HepG2 (cell line): Measurements from ENCODE around the gene ARHGAP26. TPM values are rescaled to one million over a fixed set of nuclear protein-coding genes. Genes with fewer than 3 reads are reported as not detected.

Source experiments
- ATAC-seq: fragments of 200-7000 bp; cut with Tn5 transposase; 3 replicates; pipeline ENCODE4 v1.9.1; 2020; ENCODE audit warnings: mild to moderate bottlenecking, moderate library complexity
- BruUV-seq: library from RNA; stranded (reverse); fragments of 400-500 nt; replicated peaks from 2 replicates; lab custom pipeline; 2021; lab: Mats Ljungman, UMichigan
- CTCF ChIA-PET: fragments of 300-600 bp; formaldehyde crosslinking; extraction: SDS; loops from one replicate; lab custom pipeline; 2021; ENCODE audit warnings: low total read pairs, inconsistent platforms, low intra/inter-chr PET ratio; lab: Yijun Ruan, JAX
- POLR2A ChIA-PET: fragments of 350-600 bp; sonication (Branson Sonifier 250); formaldehyde crosslinking; loops from one replicate; lab custom pipeline; 2020; ENCODE audit warnings: antibody characterized with exemption, inconsistent platforms; lab: Yijun Ruan, JAX
- DNase-seq: peaks from one replicate; pipeline ENCODE4 v3.0.0-alpha.2; 2015; ENCODE audit warnings: low spot score
- FAIRE-seq: peaks from 3 replicates; lab custom pipeline; 2011; peaks lifted over from hg19 to GRCh38; lab: Jason Lieb, UNC
- H2AFZ ChIP-seq: one replicate; pipeline ENCODE4 v1.6.1; 2011; ENCODE audit warnings: low read length, inconsistent platforms
- H3K27ac ChIP-seq: fragments of 300-600 bp; 3 replicates; pipeline ENCODE4 v1.8.0; 2011; ENCODE audit warnings: mixed run types, mild to moderate bottlenecking, mixed read lengths, low read length, inconsistent platforms; ENCODE audit not compliant: insufficient read depth; ENCODE audit errors: extremely low read length
- H3K27me3 ChIP-seq, 2 experiments: fragments of 200-600 bp in 1 of 2; 2 replicates in 1 of 2; 3 replicates in 1 of 2; pipeline versions ENCODE4 v1.6.0 to v1.8.0; 2011; ENCODE audit warnings: low read length in 2 of 2, mild to moderate bottlenecking in 2 of 2, moderate library complexity in 2 of 2, inconsistent platforms in 1 of 2; ENCODE audit not compliant: insufficient read depth in 2 of 2, control insufficient read depth in 1 of 2
- H3K36me3 ChIP-seq, 2 experiments: fragments of 200-600 bp in 1 of 2; replicated peaks in 1 of 2; 2 replicates in 1 of 2; 3 replicates in 1 of 2; pipeline versions ENCODE4 v1.5.1 to v1.8.0; 2011; ENCODE audit warnings: low read length in 2 of 2, inconsistent platforms in 1 of 2; ENCODE audit not compliant: insufficient read depth in 2 of 2, control insufficient read depth in 1 of 2
- H3K4me1 ChIP-seq: 2 replicates; pipeline ENCODE4 v1.5.1; 2012; ENCODE audit warnings: low read length, inconsistent platforms; ENCODE audit not compliant: insufficient read depth
- H3K4me2 ChIP-seq: 2 replicates; pipeline ENCODE4 v1.6.0; 2011; ENCODE audit warnings: low read depth, low read length, inconsistent platforms
- H3K4me3 ChIP-seq, 3 experiments: fragments of 200-600 bp in 1 of 3; sonication (generic), shearing (Covaris generic) in 1 of 3; replicated peaks in 1 of 3; 2 replicates each; pipeline ENCODE4 v1.5.1; 2011 to 2016; ENCODE audit warnings: low read length in 3 of 3, inconsistent platforms in 2 of 3, low read depth in 2 of 3, mild to moderate bottlenecking in 2 of 3, control low read depth in 1 of 3, mixed read lengths in 1 of 3; ENCODE audit not compliant: insufficient read depth in 1 of 3
- H3K79me2 ChIP-seq: one replicate; pipeline ENCODE4 v1.6.1; 2011; ENCODE audit warnings: low read length, inconsistent platforms; ENCODE audit not compliant: insufficient read depth
- H3K9ac ChIP-seq: 2 replicates; pipeline ENCODE4 v1.6.0; 2011; ENCODE audit warnings: mild to moderate bottlenecking, low read depth, low read length, inconsistent platforms; ENCODE audit not compliant: insufficient read depth
- H3K9me3 ChIP-seq: 2 replicates; pipeline ENCODE4 v1.5.1; 2012; ENCODE audit warnings: mild to moderate bottlenecking, low read length
- H4K20me1 ChIP-seq: 2 replicates; pipeline ENCODE4 v1.6.0; 2011; ENCODE audit warnings: inconsistent platforms, mild to moderate bottlenecking, low read length, moderate library complexity; ENCODE audit not compliant: insufficient read depth
- HOXD1 ChIP-seq: sonication (generic); formaldehyde crosslinking; IDR thresholded peaks from 2 replicates; pipeline ENCODE4 v1.5.0; 2020; ENCODE audit warnings: missing genetic modification reagents
- MED8 ChIP-seq: sonication (generic); formaldehyde crosslinking; IDR thresholded peaks from 2 replicates; pipeline ENCODE4 v1.8.1; 2023; ENCODE audit warnings: mild to moderate bottlenecking, missing genetic modification reagents; ENCODE audit not compliant: insufficient replicate concordance
- PHF20 ChIP-seq: sonication (generic); formaldehyde crosslinking; IDR thresholded peaks from 2 replicates; pipeline ENCODE4 v1.5.0; 2020; ENCODE audit warnings: mild to moderate bottlenecking, missing genetic modification reagents
- RBAK ChIP-seq: sonication (generic); formaldehyde crosslinking; IDR thresholded peaks from 2 replicates; pipeline ENCODE4 v1.5.1; 2020; ENCODE audit warnings: mild to moderate bottlenecking, missing genetic modification reagents
- ZNF432 ChIP-seq: sonication (generic); formaldehyde crosslinking; IDR thresholded peaks from 2 replicates; pipeline ENCODE4 v1.5.0; 2020; ENCODE audit warnings: missing genetic modification reagents, mild to moderate bottlenecking, borderline replicate concordance
- ZNF530 ChIP-seq: sonication (generic); formaldehyde crosslinking; IDR thresholded peaks from 2 replicates; pipeline ENCODE4 v1.5.0; 2020; ENCODE audit warnings: low read depth, mild to moderate bottlenecking, missing genetic modification reagents
- ZNF614 ChIP-seq: IDR thresholded peaks from 2 replicates; pipeline ENCODE4 v1.6.1; 2018; ENCODE audit warnings: missing biosample characterization, missing genetic modification reagents, inconsistent platforms, borderline replicate concordance
- ZNF670 ChIP-seq: sonication (generic); formaldehyde crosslinking; IDR thresholded peaks from 2 replicates; pipeline ENCODE4 v1.8.0; 2022; ENCODE audit warnings: mild to moderate bottlenecking, missing genetic modification reagents, borderline replicate concordance
- ZNF749 ChIP-seq: sonication (generic); formaldehyde crosslinking; IDR thresholded peaks from 2 replicates; pipeline ENCODE4 v1.8.0; 2022; ENCODE audit warnings: mild to moderate bottlenecking, missing genetic modification reagents, moderate library complexity, borderline replicate concordance
- WGBS: methylation state at CpG from one replicate; pipeline ENCODE4 v1.1.6; 2017; ENCODE audit warnings: low lambda C conversion rate; 5-methylcytosine and 5-hydroxymethylcytosine counted together
- in situ Hi-C: cut with HindIII; loops from 2 replicates; pipeline ENCODE4 v1.10.0; 2017; ENCODE audit warnings: low pct_unique_long_range_greater_than_20kb; ENCODE audit not compliant: extremely low pct_ligation_motif_present
- intact Hi-C: fragments of 100-400 bp; cut with micrococcal nuclease; formaldehyde crosslinking; loops from one replicate; pipeline ENCODE4 v1.10.0; 2022; ENCODE audit not compliant: unreplicated experiment
- polyA plus RNA-seq, 8 experiments: library from polyadenylated mRNA; depleted of rRNA in 3 of 8; stranded (reverse) in 7 of 8; unstranded in 1 of 8; fragments of >200 nt; fragmentation: Illumina TruSeq in 4 of 8; extraction: Trizol in 4 of 8; gene quantifications; 2 replicates each; pipeline versions ENCODE4 v1.2.1 to v1.2.3, GENCODE V29; 2011 to 2016; ENCODE audit warnings: low read depth in 4 of 8, missing spikeins in 1 of 8, mixed read lengths in 1 of 8; ENCODE audit not compliant: insufficient read depth in 1 of 8
- total RNA-seq, 5 experiments: library from RNA; depleted of rRNA; stranded (reverse); fragments of >200 nt; fragmentation: Illumina TruSeq; extraction: Trizol; gene quantifications; 2 replicates each; pipeline ENCODE4 v1.2.3, GENCODE V29; 2016; ENCODE audit warnings: low read depth in 1 of 5
- TF ChIP-seq, protein P1 (sequence below): sonication (generic); formaldehyde crosslinking; IDR thresholded peaks from 2 replicates; pipeline ENCODE4 v1.4.0; 2020; ENCODE audit warnings: mild to moderate bottlenecking, missing genetic modification reagents, borderline replicate concordance
- TF ChIP-seq, protein P2 (sequence below): sonication (generic); formaldehyde crosslinking; IDR thresholded peaks from 2 replicates; pipeline ENCODE4 v1.4.0; 2020; ENCODE audit warnings: missing genetic modification reagents, borderline replicate concordance

The ARHGAP26 gene
- total and polyA plus RNA-seq, 2 of the 13 experiments (the other 11 are each of a cell fraction or from before 2014, with no cell fraction given): 9.6 to 18.2 TPM

DNA sequence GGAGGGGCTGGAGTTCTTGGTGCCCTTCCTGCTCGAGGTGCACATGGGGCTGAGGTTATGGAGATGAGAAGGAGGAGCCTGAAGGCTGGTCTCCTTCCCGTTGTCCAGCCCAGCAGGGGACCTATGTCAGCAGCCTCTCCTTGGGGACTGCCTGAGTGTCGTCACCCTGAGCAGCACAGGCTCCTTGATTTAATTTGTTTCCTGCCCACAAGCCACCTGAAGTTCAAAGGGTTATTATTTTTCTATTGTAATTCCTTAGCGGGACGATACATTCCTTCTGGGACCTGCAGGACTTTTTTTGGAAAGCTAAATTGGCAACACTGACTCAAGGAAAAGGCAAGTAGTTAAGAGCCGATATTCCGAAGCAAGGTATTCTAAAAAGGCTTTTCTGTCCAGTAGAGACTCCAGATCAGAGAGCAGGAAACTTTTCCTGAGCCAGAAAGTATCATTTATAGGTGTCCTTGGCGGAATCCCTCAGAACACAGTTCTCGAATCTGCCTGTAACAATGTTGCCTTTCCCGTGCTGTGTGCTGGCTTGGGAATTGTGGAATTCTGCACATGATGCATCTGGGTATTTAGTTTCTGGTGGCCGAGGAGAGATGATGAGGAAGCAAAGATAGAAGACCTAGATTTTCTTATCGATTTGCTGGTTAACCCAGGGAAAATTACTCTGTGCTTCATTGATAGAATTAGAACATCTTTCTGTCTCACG lies 55.4 kb downstream of the ARHGAP26 start (continued):
- TF ChIP-seq, protein P1, sequence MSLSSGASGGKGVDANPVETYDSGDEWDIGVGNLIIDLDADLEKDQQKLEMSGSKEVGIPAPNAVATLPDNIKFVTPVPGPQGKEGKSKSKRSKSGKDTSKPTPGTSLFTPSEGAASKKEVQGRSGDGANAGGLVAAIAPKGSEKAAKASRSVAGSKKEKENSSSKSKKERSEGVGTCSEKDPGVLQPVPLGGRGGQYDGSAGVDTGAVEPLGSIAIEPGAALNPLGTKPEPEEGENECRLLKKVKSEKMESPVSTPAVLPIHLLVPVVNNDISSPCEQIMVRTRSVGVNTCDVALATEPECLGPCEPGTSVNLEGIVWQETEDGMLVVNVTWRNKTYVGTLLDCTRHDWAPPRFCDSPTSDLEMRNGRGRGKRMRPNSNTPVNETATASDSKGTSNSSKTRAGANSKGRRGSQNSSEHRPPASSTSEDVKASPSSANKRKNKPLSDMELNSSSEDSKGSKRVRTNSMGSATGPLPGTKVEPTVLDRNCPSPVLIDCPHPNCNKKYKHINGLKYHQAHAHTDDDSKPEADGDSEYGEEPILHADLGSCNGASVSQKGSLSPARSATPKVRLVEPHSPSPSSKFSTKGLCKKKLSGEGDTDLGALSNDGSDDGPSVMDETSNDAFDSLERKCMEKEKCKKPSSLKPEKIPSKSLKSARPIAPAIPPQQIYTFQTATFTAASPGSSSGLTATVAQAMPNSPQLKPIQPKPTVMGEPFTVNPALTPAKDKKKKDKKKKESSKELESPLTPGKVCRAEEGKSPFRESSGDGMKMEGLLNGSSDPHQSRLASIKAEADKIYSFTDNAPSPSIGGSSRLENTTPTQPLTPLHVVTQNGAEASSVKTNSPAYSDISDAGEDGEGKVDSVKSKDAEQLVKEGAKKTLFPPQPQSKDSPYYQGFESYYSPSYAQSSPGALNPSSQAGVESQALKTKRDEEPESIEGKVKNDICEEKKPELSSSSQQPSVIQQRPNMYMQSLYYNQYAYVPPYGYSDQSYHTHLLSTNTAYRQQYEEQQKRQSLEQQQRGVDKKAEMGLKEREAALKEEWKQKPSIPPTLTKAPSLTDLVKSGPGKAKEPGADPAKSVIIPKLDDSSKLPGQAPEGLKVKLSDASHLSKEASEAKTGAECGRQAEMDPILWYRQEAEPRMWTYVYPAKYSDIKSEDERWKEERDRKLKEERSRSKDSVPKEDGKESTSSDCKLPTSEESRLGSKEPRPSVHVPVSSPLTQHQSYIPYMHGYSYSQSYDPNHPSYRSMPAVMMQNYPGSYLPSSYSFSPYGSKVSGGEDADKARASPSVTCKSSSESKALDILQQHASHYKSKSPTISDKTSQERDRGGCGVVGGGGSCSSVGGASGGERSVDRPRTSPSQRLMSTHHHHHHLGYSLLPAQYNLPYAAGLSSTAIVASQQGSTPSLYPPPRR (CRISPR knock-in tag): no peak
- TF ChIP-seq HOXD1 (CRISPR knock-in tag): no peak

DNA sequence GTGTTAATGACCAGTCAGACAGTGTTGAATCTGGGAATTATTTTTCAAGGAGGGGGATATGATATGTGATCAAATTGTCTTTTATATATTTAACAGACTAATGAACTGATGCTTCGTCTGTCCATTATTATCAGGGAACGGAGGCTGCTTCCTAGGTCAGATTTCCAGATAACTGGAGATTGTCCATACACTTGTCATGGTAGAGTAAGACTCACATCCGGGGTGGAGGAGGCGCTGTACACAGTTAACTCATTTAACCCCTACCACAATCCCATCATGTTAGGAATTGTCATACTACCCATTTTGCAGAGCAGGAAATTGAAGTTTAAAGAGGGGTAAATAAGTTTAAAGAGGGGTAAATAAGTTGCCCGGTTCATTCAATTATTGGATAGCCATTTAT lies 55.9 kb downstream of the ARHGAP26 start:
- Histone ChIP-seq H3K9me3 (no peaks in the 10 kb centered on the region), H4K20me1 (no peaks in the 10 kb centered on the region), H3K9ac (no peak overlapping the region), H3K4me3 (no peak overlapping the region), H3K79me2 (peaks cover 34% of the 10 kb centered on the region), H3K4me1 (peaks cover 98% of the 10 kb centered on the region), H3K27ac (no peak overlapping the region), H3K4me2 (no peak overlapping the region), H3K27me3 (no peaks in the 10 kb centered on the region), H2AFZ (no peak overlapping the region), H3K36me3 (no peaks in the 10 kb centered on the region)
- in situ Hi-C loops (no loop called here), intact Hi-C loops (no loop called here)
- BruUV-seq: no TSS peak
- ATAC-seq: no peak
- no peak for DNase-seq
- ChIA-PET POLR2A (no interaction called here), CTCF (no interaction called here)
- WGBS: 93% methylated on average over 5 of the region's 5 CpGs
- no peak for FAIRE-seq
- TF ChIP-seq, protein P2, sequence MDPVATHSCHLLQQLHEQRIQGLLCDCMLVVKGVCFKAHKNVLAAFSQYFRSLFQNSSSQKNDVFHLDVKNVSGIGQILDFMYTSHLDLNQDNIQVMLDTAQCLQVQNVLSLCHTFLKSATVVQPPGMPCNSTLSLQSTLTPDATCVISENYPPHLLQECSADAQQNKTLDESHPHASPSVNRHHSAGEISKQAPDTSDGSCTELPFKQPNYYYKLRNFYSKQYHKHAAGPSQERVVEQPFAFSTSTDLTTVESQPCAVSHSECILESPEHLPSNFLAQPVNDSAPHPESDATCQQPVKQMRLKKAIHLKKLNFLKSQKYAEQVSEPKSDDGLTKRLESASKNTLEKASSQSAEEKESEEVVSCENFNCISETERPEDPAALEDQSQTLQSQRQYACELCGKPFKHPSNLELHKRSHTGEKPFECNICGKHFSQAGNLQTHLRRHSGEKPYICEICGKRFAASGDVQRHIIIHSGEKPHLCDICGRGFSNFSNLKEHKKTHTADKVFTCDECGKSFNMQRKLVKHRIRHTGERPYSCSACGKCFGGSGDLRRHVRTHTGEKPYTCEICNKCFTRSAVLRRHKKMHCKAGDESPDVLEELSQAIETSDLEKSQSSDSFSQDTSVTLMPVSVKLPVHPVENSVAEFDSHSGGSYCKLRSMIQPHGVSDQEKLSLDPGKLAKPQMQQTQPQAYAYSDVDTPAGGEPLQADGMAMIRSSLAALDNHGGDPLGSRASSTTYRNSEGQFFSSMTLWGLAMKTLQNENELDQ: no peak
- TF ChIP-seq ZNF530 (CRISPR knock-in tag) (no peak), ZNF432 (CRISPR knock-in tag) (no peak), RBAK (CRISPR knock-in tag) (no peak), ZNF670 (no peak), MED8 (no peak), ZNF614 (CRISPR knock-in tag) (no peak), ZNF749 (no peak), PHF20 (CRISPR knock-in tag) (no peak)
